Measurements from ENCODE around the gene PPFIBP1. TPM values are rescaled to one million over a fixed set of nuclear protein-coding genes. Genes with fewer than 3 reads are reported as not detected.
A peak's percentile ranks its signal among the peaks of the same experiment; 100 is the strongest.

Gene PPFIBP1
- polyA plus RNA-seq, 1 donor (not counting 4 experiments of a cell fraction or from before 2014, with no cell fraction given), result 83.5 TPM

DNA sequence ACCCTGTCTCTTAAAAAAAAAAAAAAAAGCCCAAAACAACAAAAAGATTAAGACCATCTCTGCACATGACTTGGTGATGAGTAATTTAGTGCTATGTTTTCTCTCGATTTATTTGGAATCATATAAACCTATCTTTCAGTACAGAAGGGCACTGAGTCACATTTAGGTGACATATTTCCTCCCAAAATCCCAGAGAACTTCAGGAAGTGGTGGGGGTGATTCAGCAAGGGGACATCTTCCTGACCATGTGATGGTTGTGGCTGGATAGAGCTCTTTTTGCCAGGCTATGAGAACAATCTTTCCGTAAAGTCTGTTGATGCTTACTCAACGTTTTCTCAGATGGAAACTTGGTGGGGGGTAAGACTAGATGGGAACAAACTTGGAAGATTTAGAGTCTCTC is 50.0 kb downstream of the PPFIBP1 start:
- H3K9ac ChIP-seq (ENCODE audit: control insufficient read depth, extremely low read depth, insufficient read depth, low read length), result no peak overlapping the region
- H3K9me1 ChIP-seq (ENCODE audit: control insufficient read depth, extremely low read depth, insufficient read depth, low read length), result no peaks in the 10 kb centered on the region
- no peaks in the 10 kb centered on the region for H3K27me3 ChIP-seq (ENCODE audit: control insufficient read depth, extremely low read depth, insufficient read depth, low read length)
- H3K9me3 ChIP-seq (ENCODE audit: control insufficient read depth, low read depth, low read length), result no peaks in the 10 kb centered on the region
- H3K4me2 ChIP-seq (ENCODE audit: control insufficient read depth, extremely low read depth, insufficient read depth, low read depth, low read length), result peak overlapping the region; percentile 44
- peaks cover 68% of the 10 kb centered on the region for H3K79me2 ChIP-seq (ENCODE audit: control insufficient read depth, insufficient read depth, low read length)
- FAIRE-seq, result peak; percentile 82
- DNase-seq (ENCODE audit: low read depth, low spot score), result no peak
- H2AFZ ChIP-seq (ENCODE audit: control insufficient read depth, low read length), result no peak overlapping the region
- peaks cover 0 to 4% of the 10 kb centered on the region in 2 experiments for H3K36me3 ChIP-seq (ENCODE audit: control insufficient read depth in 2 of 2, extremely low read depth in 1 of 2, insufficient read depth in 2 of 2, low read length in 2 of 2)
- H3K4me1 ChIP-seq (ENCODE audit: control insufficient read depth, extremely low read depth, insufficient read depth, low read length), result peaks cover 48% of the 10 kb centered on the region
- no peaks in the 10 kb centered on the region for H4K20me1 ChIP-seq (ENCODE audit: control insufficient read depth, extremely low read depth, insufficient read depth, low read length)
- no peak overlapping the region for H3K4me3 ChIP-seq (ENCODE audit: control insufficient read depth in 2 of 3, extremely low read depth in 1 of 3, insufficient read depth in 2 of 3, low read depth in 1 of 3, low read length in 3 of 3)
- peak overlapping the region; percentile 50 for H3K27ac ChIP-seq (ENCODE audit: control insufficient read depth, insufficient read depth, low read length)
- dilution Hi-C loops (cut with MboI; ENCODE audit: extremely low pct_ligation_motif_present, low sequenced_read_pairs), result no loop called here
- TF ChIP-seq, protein P1, sequence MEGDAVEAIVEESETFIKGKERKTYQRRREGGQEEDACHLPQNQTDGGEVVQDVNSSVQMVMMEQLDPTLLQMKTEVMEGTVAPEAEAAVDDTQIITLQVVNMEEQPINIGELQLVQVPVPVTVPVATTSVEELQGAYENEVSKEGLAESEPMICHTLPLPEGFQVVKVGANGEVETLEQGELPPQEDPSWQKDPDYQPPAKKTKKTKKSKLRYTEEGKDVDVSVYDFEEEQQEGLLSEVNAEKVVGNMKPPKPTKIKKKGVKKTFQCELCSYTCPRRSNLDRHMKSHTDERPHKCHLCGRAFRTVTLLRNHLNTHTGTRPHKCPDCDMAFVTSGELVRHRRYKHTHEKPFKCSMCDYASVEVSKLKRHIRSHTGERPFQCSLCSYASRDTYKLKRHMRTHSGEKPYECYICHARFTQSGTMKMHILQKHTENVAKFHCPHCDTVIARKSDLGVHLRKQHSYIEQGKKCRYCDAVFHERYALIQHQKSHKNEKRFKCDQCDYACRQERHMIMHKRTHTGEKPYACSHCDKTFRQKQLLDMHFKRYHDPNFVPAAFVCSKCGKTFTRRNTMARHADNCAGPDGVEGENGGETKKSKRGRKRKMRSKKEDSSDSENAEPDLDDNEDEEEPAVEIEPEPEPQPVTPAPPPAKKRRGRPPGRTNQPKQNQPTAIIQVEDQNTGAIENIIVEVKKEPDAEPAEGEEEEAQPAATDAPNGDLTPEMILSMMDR (optimal IDR thresholded peaks at IDR 0.05 in 1 of 3, IDR thresholded peaks at IDR 0.05 in 1 of 3, conservative IDR thresholded peaks at IDR 0.05 in 1 of 3; ENCODE audit: extremely low read depth in 1 of 3, insufficient read depth in 2 of 3, low read length in 3 of 3), result no peak
- TF ChIP-seq EZH2 (IDR thresholded peaks at IDR 0.05; ENCODE audit: low read length), result no peak

DNA sequence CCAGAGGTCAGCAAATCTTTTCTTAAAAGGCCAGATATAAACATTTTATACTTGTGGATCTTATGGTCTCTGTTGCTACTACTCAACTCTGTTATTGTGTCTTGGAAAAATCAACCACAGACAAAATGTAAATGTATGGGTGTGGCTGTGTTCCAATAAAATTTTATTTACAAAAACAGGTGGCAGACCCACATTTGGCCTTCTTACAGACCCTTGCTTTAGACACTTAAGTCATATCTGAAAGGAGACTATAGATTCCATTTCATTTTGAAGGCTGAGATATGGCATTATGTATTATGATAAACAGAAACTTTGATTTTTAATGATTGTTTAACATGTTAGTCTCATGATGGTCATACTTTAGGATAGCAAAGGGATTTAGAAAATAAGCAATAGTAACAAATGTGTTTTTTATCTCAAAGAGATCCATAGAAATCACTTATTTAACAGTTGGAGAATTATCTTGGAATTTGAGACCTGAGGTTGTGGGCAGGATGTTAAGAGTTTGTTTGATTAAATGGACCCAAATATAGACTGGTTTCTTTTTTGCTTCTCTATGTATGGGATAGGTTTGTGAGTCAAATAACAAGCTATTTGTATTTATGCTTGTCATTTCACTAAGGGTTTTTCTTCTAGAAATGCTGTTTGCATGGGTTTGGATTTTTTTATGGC is 51.2 kb downstream of the PPFIBP1 start:
- Histone ChIP-seq H3K4me3 (ENCODE audit: control insufficient read depth in 2 of 3, extremely low read depth in 1 of 3, insufficient read depth in 2 of 3, low read depth in 1 of 3, low read length in 3 of 3) (no peak overlapping the region), H3K9me3 (ENCODE audit: control insufficient read depth, low read depth, low read length) (no peaks in the 10 kb centered on the region), H3K4me1 (ENCODE audit: control insufficient read depth, extremely low read depth, insufficient read depth, low read length) (peaks cover 57% of the 10 kb centered on the region), H3K36me3 (ENCODE audit: control insufficient read depth in 2 of 2, extremely low read depth in 1 of 2, insufficient read depth in 2 of 2, low read length in 2 of 2) (peaks cover 0 to 6% of the 10 kb centered on the region in 2 experiments), H4K20me1 (ENCODE audit: control insufficient read depth, extremely low read depth, insufficient read depth, low read length) (no peaks in the 10 kb centered on the region), H3K9ac (ENCODE audit: control insufficient read depth, extremely low read depth, insufficient read depth, low read length) (no peak overlapping the region), H3K4me2 (ENCODE audit: control insufficient read depth, extremely low read depth, insufficient read depth, low read depth, low read length) (no peak overlapping the region), H2AFZ (ENCODE audit: control insufficient read depth, low read length) (no peak overlapping the region), H3K9me1 (ENCODE audit: control insufficient read depth, extremely low read depth, insufficient read depth, low read length) (no peaks in the 10 kb centered on the region), H3K79me2 (ENCODE audit: control insufficient read depth, insufficient read depth, low read length) (peaks cover 62% of the 10 kb centered on the region), H3K27ac (ENCODE audit: control insufficient read depth, insufficient read depth, low read length) (no peak overlapping the region), H3K27me3 (ENCODE audit: control insufficient read depth, extremely low read depth, insufficient read depth, low read length) (no peaks in the 10 kb centered on the region)
- FAIRE-seq (peak; percentile 13), DNase-seq (ENCODE audit: low read depth, low spot score) (no peak)
- TF ChIP-seq, protein P1 (optimal IDR thresholded peaks at IDR 0.05 in 1 of 3, IDR thresholded peaks at IDR 0.05 in 1 of 3, conservative IDR thresholded peaks at IDR 0.05 in 1 of 3; ENCODE audit: extremely low read depth in 1 of 3, insufficient read depth in 2 of 3, low read length in 3 of 3), result no peak
- no peak for TF ChIP-seq EZH2 (IDR thresholded peaks at IDR 0.05; ENCODE audit: low read length)
- dilution Hi-C loops (cut with MboI; ENCODE audit: extremely low pct_ligation_motif_present, low sequenced_read_pairs), result no loop called here
